ENCODE results near the gene KIF5C.

The KIF5C gene

DNA sequence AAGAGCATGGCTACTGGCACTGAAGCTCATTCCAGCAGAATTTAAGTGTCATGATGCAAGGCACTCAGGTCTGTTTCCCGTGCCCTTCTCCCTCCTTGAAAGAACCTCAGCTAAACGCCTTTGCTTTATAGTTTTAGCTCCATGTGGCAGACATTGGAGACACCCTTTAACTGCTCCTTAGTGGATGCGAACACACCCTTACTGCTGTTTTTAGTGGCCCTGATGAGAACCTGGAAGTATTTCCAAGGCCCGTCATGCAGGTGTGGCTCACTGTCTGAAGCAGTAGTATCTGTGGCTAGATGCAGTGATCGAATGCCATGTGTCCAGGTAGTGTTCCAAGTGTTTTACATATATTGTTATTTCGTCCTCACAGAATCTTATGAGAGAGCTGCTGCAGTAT lies 28.3 kb downstream of the KIF5C start:
- POLR2A ChIA-PET = no interaction called here
- TF ChIP-seq, protein P1, sequence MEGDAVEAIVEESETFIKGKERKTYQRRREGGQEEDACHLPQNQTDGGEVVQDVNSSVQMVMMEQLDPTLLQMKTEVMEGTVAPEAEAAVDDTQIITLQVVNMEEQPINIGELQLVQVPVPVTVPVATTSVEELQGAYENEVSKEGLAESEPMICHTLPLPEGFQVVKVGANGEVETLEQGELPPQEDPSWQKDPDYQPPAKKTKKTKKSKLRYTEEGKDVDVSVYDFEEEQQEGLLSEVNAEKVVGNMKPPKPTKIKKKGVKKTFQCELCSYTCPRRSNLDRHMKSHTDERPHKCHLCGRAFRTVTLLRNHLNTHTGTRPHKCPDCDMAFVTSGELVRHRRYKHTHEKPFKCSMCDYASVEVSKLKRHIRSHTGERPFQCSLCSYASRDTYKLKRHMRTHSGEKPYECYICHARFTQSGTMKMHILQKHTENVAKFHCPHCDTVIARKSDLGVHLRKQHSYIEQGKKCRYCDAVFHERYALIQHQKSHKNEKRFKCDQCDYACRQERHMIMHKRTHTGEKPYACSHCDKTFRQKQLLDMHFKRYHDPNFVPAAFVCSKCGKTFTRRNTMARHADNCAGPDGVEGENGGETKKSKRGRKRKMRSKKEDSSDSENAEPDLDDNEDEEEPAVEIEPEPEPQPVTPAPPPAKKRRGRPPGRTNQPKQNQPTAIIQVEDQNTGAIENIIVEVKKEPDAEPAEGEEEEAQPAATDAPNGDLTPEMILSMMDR (IDR thresholded peaks at IDR 0.05; ENCODE audit: control extremely low read depth, extremely low read depth, low read depth, missing control alignments) = no peak
- no peak for DNase-seq (ENCODE audit: extremely low spot score)
- CTCF ChIA-PET = interaction anchor here (1.1 to 1.4 kb wide), 2 partner anchors 11 to 114 kb away, joined by 3 to 4 read pairs; no protein-coding TSS in a partner anchor

DNA sequence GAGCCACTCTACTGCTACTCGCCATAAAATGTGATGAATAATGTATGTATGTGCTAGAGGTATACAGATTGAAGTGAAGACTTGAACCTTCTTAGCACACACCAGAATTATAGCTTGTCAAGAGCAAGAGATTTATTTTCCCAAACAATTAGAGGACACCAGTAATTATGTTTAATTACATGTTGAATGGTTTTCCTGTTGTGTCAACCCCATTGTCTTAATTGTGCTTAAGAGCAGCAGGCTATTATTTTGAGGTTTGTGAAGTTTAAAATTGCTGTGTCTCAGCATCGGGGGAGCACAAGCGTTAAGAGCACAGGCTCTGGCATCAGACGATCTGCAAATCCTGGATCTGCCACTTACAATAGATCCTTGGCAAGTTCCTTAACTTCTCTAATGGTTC lies 29.0 kb downstream of the KIF5C start:
- ChIA-PET CTCF (interaction anchor here (1.4 kb wide), 1 partner anchor 113 kb away, joined by 4 read pairs; no protein-coding TSS in a partner anchor), POLR2A (no interaction called here)
- TF ChIP-seq, protein P1 (IDR thresholded peaks at IDR 0.05; ENCODE audit: control extremely low read depth, extremely low read depth, low read depth, missing control alignments) = no peak
- no peak for DNase-seq (ENCODE audit: extremely low spot score)

DNA sequence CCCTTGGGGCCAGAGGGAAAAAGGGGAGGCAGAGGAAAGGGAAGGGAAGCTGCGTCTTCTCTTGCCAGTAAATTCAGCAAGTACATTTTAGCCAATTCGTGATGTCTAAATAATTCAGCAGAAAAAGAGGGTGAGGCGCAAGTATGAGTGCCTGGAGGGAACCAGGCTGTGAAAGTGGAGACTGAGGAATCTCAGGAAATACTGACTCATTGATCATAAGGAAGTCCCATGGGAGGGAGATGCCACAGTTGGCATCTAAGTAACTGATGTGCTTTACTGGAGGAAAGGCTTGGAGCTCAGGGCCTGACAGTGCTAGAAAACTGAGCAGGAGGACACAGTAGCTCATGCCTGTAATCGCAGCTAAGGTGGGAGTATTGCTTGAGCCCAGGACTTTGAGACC lies 31.1 kb downstream of the KIF5C start:
- TF ChIP-seq, protein P1 (IDR thresholded peaks at IDR 0.05; ENCODE audit: control extremely low read depth, extremely low read depth, low read depth, missing control alignments) = no peak
- no peak for DNase-seq (ENCODE audit: extremely low spot score)
- CTCF ChIA-PET = interaction anchor here (1.2 kb wide), 1 partner anchor 11 kb away, joined by 3 read pairs; no protein-coding TSS in a partner anchor
- POLR2A ChIA-PET = no interaction called here

DNA sequence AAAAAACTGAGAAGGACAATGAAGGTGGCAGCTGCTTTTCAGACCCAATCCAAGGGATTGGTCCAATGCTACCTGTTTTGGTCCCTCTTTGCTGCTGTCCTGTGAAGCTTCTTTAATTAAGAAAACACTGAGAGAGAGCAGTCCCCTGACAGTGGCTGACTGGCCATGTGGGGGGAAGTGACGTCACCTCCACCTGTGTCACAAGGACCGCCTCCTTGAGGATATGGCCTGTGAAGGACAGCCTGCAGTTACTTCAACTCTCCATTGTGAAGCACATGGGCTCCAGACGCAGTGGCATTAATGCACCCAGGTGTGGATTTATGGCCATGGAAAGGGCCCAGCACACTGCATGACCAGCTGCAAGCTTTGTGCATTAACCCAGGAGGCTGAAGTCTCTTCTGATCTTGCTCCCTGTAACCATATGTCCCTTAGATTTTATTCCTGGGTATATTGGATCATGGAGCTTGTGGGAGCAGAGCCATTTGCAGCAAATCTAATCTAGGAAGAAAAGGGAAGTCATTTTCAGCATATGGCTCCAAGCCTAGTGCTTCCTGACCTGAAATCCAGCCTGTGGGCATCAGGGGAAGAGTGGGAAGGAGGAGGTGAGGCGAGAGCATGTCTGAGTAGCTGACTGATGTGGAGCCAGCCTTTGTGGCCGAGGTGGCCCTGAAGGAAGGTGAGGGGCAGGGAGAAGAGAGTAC lies 32.2 kb downstream of the KIF5C start:
- TF ChIP-seq, protein P1 (IDR thresholded peaks at IDR 0.05; ENCODE audit: control extremely low read depth, extremely low read depth, low read depth, missing control alignments) = no peak
- ChIA-PET POLR2A (no interaction called here), CTCF (interaction anchor here (1.2 kb wide), 1 partner anchor 12 kb away, joined by 3 read pairs; no protein-coding TSS in a partner anchor)
- no peak for DNase-seq (ENCODE audit: extremely low spot score)

DNA sequence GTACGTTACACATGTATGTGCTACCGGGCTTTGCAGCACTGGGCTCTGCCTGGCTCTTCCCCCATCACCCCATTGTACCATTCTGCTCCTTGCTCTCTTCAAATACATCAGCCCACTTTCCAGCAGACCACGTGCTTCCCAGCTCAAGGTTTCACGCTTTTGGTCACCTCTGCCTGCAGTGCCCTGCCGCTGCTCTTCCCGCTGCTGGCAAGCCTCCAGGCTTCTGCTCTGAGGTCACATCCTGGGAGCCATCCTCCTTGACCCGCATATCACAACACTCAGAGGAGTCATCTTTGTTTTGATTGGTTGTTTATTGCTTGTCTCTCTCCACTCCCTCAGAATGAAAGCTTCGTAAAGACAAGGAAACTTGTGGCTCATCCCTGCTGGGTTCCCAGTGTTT lies 34.1 kb downstream of the KIF5C start:
- CTCF ChIA-PET = no interaction called here

DNA sequence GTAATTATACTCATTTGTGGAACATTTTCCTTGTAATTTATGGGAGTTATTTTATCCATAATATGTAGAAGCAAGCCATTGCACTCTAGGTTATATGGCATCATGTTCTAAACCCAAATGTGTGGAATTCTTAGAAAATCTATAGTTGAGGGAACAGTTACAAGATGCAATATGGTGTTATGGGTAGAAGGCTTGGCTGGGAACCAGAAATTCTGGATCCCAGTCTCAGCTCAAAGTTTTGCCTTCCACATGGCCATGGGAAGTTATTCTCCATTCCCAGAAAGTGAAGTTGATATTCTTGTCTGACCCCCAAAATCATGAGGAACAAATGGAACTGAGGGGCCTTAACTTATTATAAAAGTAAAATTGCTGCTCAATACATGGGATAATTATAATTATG lies 38.0 kb downstream of the KIF5C start:
- DNase-seq (ENCODE audit: extremely low spot score) = no peak
- TF ChIP-seq, protein P1 (IDR thresholded peaks at IDR 0.05; ENCODE audit: control extremely low read depth, extremely low read depth, low read depth, missing control alignments) = no peak
- ChIA-PET POLR2A (no interaction called here), CTCF (no interaction called here)

More for the DNA sequence above, 34.1 kb downstream of the KIF5C start:
- DNase-seq (ENCODE audit: extremely low spot score) = no peak
- POLR2A ChIA-PET = no interaction called here
- TF ChIP-seq, protein P1 (IDR thresholded peaks at IDR 0.05; ENCODE audit: control extremely low read depth, extremely low read depth, low read depth, missing control alignments) = no peak
